ENCODE data around the gene LGALS7B.

DNA sequence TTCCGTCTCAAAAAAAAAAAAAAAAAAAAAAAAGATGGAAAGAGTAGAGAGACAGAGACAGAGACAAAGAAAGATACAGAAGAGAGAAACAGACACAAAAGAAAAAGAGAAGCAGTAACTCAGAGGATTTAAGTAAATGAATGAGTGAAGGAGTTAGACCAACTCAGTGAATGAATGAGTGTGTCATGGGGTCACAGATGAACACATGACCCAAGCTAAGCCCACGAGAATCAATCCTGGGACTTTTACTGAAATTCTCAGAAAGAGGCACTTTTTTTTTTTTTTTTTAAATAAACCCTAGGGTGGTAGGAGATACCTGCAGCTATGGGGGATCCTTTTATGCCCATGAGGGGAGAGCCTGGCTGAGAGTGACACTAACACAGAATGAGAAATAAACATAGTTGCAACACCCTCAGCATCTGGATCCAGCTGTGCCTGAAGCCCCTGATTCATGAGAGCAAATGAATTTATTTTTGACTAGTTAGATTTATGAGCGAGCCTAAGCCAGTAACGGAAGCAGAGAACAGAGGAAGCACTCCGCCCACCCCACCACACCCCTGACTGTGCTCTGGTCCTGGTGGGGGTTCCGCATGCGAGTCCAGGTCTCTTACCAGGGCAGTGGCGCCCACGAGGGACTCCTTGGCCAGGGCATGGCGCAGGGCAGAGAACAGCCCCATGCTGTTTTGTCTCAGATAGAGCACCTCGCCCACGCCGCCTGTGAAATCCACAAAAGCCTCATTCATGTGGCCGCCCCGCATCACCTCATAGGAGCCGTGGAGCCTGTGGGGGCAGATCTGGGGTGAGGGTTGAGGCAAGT, 49.4 kb upstream of the LGALS7B start:
- TF ChIP-seq, protein P1, sequence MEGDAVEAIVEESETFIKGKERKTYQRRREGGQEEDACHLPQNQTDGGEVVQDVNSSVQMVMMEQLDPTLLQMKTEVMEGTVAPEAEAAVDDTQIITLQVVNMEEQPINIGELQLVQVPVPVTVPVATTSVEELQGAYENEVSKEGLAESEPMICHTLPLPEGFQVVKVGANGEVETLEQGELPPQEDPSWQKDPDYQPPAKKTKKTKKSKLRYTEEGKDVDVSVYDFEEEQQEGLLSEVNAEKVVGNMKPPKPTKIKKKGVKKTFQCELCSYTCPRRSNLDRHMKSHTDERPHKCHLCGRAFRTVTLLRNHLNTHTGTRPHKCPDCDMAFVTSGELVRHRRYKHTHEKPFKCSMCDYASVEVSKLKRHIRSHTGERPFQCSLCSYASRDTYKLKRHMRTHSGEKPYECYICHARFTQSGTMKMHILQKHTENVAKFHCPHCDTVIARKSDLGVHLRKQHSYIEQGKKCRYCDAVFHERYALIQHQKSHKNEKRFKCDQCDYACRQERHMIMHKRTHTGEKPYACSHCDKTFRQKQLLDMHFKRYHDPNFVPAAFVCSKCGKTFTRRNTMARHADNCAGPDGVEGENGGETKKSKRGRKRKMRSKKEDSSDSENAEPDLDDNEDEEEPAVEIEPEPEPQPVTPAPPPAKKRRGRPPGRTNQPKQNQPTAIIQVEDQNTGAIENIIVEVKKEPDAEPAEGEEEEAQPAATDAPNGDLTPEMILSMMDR (IDR thresholded peaks at IDR 0.05; ENCODE audit: insufficient read depth, low read depth, low read length): no peak
- TF ChIP-seq EZH2 (IDR thresholded peaks at IDR 0.05; ENCODE audit: insufficient read depth, low read length): no peak
